ENCODE data around the gene LRRC37A2.
"Not testable (repeated sequence)": the region's sequence is repeated elsewhere in the genome, so short reads cannot be mapped to it uniquely, and the experiment has no call there.

Gene LRRC37A2

GRCh38 chr17:46579083-46580075 lies 67.1 kb downstream of the LRRC37A2 start, which contains the start of gene ARL17A:
Gene ARL17A, minus strand, starts transcription at chr17:46579691. Its CDS starts 3,369 bp downstream, at chr17:46576322.
- peak within 1 kb of the TSS; percentile 14; the same call in 1 of the 2 replicates for H3K9ac ChIP-seq (ENCODE audit: low read depth, low read length)

GRCh38 chr17:46580082-46580481 lies 67.8 kb downstream of the LRRC37A2 start:
- H3K4me1 ChIP-seq (ENCODE audit: insufficient read depth, low read length); H3K9me3 ChIP-seq (ENCODE audit: control insufficient read depth, insufficient read depth, low read length); H3K36me3 ChIP-seq (ENCODE audit: insufficient read depth, low read length): not testable (repeated sequence)
- H3K9ac ChIP-seq (ENCODE audit: low read depth, low read length) = peak overlapping the region; percentile 14; the same call in 1 of the 2 replicates

More at GRCh38 chr17:46579083-46580075, 67.1 kb downstream of the LRRC37A2 start, which contains the start of gene ARL17A:
- H3K4me1 ChIP-seq (ENCODE audit: insufficient read depth, low read length); H3K9me3 ChIP-seq (ENCODE audit: control insufficient read depth, insufficient read depth, low read length); H3K36me3 ChIP-seq (ENCODE audit: insufficient read depth, low read length): not testable (repeated sequence)

GRCh38 chr17:46585444-46585843 lies 73.2 kb downstream of the LRRC37A2 start:
- H3K9me3 ChIP-seq (ENCODE audit: control insufficient read depth, insufficient read depth, low read length) = not testable (repeated sequence)

GRCh38 chr17:46590157-46591146 lies 78.2 kb downstream of the LRRC37A2 start, which contains the start of gene NSF:
Gene NSF, plus strand, starts transcription at chr17:46590669. Its CDS starts 107 bp downstream, at chr17:46590776.
- not testable (repeated sequence) for H3K36me3 ChIP-seq (ENCODE audit: insufficient read depth, low read length); H3K4me1 ChIP-seq (ENCODE audit: insufficient read depth, low read length); H3K9ac ChIP-seq (ENCODE audit: low read depth, low read length); H3K9me3 ChIP-seq (ENCODE audit: control insufficient read depth, insufficient read depth, low read length)

More at GRCh38 chr17:46585444-46585843, 73.2 kb downstream of the LRRC37A2 start:
- not testable (repeated sequence) for H3K36me3 ChIP-seq (ENCODE audit: insufficient read depth, low read length); H3K9ac ChIP-seq (ENCODE audit: low read depth, low read length); H3K4me1 ChIP-seq (ENCODE audit: insufficient read depth, low read length)

DNA sequence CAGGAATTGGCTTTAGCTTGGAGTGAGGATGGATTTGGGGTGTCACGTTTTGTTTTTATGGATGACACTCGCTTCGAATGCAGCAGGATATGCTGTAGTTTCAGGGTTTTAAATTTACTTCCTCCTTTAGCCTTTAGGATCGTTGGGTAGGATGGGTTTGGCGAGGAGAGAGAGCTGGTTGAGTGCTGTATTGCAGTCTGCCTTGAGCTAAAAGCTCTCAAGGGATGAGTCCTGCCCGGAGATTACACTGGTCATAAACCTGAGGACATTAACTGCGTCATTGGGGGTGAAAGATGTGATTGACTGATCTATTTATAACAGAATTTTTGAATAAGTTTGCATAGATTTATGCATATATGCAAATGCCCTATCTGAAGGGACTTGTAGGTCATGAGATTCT lies 79.1 kb downstream of the LRRC37A2 start:
- not testable (repeated sequence) for H3K4me1 ChIP-seq (ENCODE audit: insufficient read depth, low read length); H3K36me3 ChIP-seq (ENCODE audit: insufficient read depth, low read length); H3K9ac ChIP-seq (ENCODE audit: low read depth, low read length); H3K9me3 ChIP-seq (ENCODE audit: control insufficient read depth, insufficient read depth, low read length)

- not testable (repeated sequence) for H3K36me3 ChIP-seq (ENCODE audit: insufficient read depth, low read length); H3K9ac ChIP-seq (ENCODE audit: low read depth, low read length); H3K9me3 ChIP-seq (ENCODE audit: control insufficient read depth, insufficient read depth, low read length); H3K4me1 ChIP-seq (ENCODE audit: insufficient read depth, low read length)
These were observed 86.2 kb downstream of the LRRC37A2 start for GRCh38 chr17:46598344-46598931.

DNA sequence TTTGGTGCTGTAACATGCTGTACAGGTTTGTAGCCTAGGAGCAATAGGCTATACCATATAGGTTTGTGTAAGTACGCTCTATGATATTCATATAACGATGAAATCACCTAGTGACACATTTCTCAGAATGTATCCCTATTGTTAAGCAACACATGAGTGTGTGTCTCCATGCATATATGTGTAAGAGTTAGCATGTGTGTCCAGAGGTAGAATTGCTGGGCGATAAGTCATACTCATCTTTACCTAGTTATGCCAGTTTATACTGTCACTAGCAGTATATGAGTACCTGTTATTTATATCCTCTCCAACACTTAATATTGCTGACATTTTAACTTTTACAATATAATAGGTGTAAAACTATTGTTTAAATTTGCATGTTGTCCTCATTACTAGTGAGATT lies 88.5 kb downstream of the LRRC37A2 start:
- not testable (repeated sequence) for H3K36me3 ChIP-seq (ENCODE audit: insufficient read depth, low read length); H3K9me3 ChIP-seq (ENCODE audit: control insufficient read depth, insufficient read depth, low read length); H3K4me1 ChIP-seq (ENCODE audit: insufficient read depth, low read length); H3K9ac ChIP-seq (ENCODE audit: low read depth, low read length)

- not testable (repeated sequence) for H3K9ac ChIP-seq (ENCODE audit: low read depth, low read length); H3K4me1 ChIP-seq (ENCODE audit: insufficient read depth, low read length); H3K36me3 ChIP-seq (ENCODE audit: insufficient read depth, low read length); H3K9me3 ChIP-seq (ENCODE audit: control insufficient read depth, insufficient read depth, low read length)
These were observed 90.9 kb downstream of the LRRC37A2 start for GRCh38 chr17:46603125-46603524.
